GM08714 (cell line): ENCODE data around the gene GADD45G.

Source experiments
- H3K4me3 ChIP-seq: fragments of 200-500 bp; sonication (Bioruptor generic); 2 replicates; pipeline ENCODE4 v1.5.1; 2014; ENCODE audit warnings: mild to moderate bottlenecking, low read length, inconsistent platforms
- ZNF274 ChIP-seq: IDR thresholded peaks from 2 replicates; pipeline ENCODE4 v1.6.1; 2012; ENCODE audit warnings: mild to moderate bottlenecking, low read depth, low read length

GADD45G gene

DNA sequence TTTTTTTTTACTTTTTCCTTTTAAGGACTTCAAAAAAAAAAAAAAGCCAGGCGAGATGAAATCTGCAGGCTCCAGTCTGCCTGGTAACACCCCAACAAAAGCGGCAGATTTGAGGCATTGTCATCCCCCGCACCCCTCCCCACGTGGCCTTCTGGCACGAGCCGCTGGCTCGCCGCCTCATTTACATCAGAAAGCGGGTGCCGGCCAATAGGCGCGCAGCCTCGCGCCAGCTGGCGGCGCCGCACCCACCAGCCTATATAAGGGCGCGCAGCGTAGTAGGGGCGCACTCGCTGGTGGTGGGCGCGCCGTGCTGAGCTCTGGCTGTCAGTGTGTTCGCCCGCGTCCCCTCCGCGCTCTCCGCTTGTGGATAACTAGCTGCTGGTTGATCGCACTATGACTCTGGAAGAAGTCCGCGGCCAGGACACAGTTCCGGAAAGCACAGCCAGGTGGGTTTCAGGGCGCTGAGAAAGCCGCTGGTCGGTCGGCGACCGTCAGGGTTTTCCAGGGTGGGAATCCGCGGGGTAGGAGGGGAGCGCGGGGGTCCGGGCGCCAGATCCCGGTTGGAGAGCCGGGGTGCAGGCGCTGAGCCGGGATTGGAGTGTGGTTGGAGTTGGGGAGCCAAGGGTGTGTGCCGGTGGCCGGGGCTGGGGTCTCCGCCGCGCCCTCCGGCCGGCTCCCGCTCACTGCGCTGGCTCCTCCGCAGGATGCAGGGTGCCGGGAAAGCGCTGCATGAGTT lies at the start of gene GADD45G:
GADD45G (plus strand) TSS at position 284 of the 736 bp plus-strand sequence; CDS start at position 394, 110 bp downstream.
- H3K4me3 ChIP-seq = peak within 1 kb of the TSS; percentile 25; the same call in 1 of the 2 replicates

GRCh38 chr9:89555036-89555415 lies 49.8 kb upstream of the GADD45G start:
- H3K4me3 ChIP-seq = no peak overlapping the region
- no peak for TF ChIP-seq ZNF274

More for the DNA sequence above, at the start of gene GADD45G:
- TF ChIP-seq ZNF274 = no peak

DNA sequence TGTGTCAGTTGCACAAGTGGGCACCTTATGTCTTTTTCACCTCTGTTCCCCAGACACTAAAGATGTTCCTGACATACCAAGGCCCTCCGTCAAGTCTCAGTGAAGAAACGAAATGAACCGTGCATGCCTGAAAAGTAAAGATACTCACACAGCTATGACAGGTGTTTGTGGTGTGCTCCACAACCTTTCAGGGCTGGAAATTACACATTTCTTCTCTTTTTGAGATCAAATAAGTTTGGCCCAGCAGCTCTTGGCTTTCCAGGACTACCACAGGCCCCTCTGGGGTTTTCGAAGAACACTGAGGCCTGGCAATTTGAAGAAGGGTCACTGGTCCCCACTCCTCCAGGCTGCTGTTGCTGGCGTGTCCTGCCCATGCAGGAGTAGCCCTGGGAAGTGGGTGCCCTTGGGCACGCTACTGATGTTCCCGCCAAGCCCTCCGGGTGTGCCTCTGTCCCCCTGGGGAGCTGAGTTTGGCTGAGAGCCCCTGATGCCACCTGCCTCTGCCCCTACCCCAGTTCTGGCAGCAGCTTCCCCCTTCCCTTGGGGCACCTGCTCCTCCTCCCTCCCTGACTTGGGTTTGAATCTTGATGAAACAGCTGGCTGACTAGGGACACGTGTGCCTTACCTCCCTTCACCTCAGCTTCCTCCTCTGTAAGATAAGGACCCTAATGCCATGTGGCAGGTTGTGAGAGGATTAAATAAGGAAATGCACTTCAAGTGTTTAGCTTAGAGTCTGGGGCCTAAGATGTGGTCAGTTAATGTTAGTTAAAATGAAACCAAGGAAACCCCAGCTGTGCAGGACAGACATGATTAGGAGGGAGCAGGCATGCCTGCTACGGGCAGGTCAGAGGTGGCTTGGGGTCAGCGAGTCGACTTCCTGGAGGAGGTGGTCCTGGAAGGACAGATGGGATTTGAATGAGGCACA lies 49.1 kb upstream of the GADD45G start:
- no peak for TF ChIP-seq ZNF274
- peak overlapping the region; percentile 5; the same call in 1 of the 2 replicates for H3K4me3 ChIP-seq

GRCh38 chr9:89558196-89558899 lies 46.5 kb upstream of the GADD45G start:
- TF ChIP-seq ZNF274 = no peak
- no peak overlapping the region for H3K4me3 ChIP-seq

- no peak overlapping the region for H3K4me3 ChIP-seq
- no peak for TF ChIP-seq ZNF274
These were observed 45.9 kb upstream of the GADD45G start for GRCh38 chr9:89558948-89559347.

GRCh38 chr9:89562186-89562814 lies 42.5 kb upstream of the GADD45G start:
- TF ChIP-seq ZNF274 = no peak
- H3K4me3 ChIP-seq = no peak overlapping the region

- no peak overlapping the region for H3K4me3 ChIP-seq
These were observed 41.1 kb upstream of the GADD45G start for GRCh38 chr9:89563571-89564345.

GRCh38 chr9:89564346-89564878 lies 40.4 kb upstream of the GADD45G start:
- H3K4me3 ChIP-seq = no peak overlapping the region
- TF ChIP-seq ZNF274 = no peak

More at GRCh38 chr9:89563571-89564345, 41.1 kb upstream of the GADD45G start:
- no peak for TF ChIP-seq ZNF274

- H3K4me3 ChIP-seq = no peak overlapping the region
- TF ChIP-seq ZNF274 = no peak
These were observed 37.2 kb upstream of the GADD45G start for GRCh38 chr9:89567649-89568048.

GRCh38 chr9:89574309-89574708 lies 30.5 kb upstream of the GADD45G start:
- TF ChIP-seq ZNF274 = no peak
- H3K4me3 ChIP-seq = no peak overlapping the region

DNA sequence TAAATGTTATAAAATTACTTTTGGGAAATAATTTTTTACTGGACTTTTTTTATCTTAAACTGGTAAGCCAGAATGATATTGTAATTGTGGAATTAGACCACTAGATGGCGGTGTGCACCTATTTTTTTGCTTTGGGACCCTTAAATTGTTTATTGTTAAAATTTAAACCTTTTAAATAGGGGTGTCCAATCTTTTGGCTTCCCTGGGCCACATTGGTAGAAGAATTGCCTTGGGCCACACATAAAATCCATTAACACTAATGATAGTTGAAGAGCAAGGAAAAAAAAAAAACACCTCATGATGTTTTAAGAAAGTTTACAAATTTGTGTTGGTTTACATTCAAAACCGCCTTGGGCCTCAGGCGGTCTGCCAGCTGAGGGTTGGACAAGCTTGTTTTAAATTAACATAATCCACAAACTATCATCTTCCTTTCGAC lies 28.4 kb upstream of the GADD45G start:
- TF ChIP-seq ZNF274 = no peak

DNA sequence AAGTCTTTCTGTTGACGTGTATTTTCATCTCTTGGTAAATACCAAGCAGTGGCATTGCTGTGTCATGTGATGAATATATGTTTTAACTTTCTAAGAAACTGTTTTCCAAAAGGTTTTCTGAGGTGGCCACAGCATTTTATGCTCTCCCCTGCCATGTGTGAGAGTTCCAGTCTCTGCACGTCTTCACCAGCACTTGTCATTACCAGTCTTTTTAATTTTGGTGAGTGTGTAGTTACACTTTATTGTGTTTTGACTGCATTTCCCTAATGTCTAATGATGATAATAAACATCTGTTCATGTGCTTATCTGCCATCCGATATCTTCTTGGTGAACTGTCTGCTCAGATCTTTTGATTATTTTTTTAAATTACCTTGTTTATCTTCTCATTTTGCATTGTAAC lies 27.4 kb upstream of the GADD45G start:
- no peak overlapping the region for H3K4me3 ChIP-seq

More for the DNA sequence above, 28.4 kb upstream of the GADD45G start:
- H3K4me3 ChIP-seq = no peak overlapping the region

GRCh38 chr9:89579741-89580385 lies 24.9 kb upstream of the GADD45G start:
- no peak overlapping the region for H3K4me3 ChIP-seq
- TF ChIP-seq ZNF274 = no peak

More for the DNA sequence above, 27.4 kb upstream of the GADD45G start:
- no peak for TF ChIP-seq ZNF274
